Thyroid gland (tissue), 4 donors: ENCODE results near the gene ING5.

ENCODE experiments used
- CTCF ChIP-seq, 6 experiments: fragments of 200-600 bp in 3 of 6; fragments of 450-650 bp in 3 of 6; sonication (generic) in 3 of 6; IDR thresholded peaks; one replicate each; pipeline ENCODE4 v1.5.1; 2016 to 2019; ENCODE audit warnings: antibody characterized with exemption in 6 of 6, mild to moderate bottlenecking in 2 of 6, inconsistent platforms in 1 of 6, moderate library complexity in 1 of 6
- POLR2A ChIP-seq, 2 donors: fragments of 450-650 bp; IDR thresholded peaks; one replicate each; pipeline ENCODE4 v1.6.1; 2017; ENCODE audit warnings: antibody characterized with exemption in 2 of 2, mild to moderate bottlenecking in 2 of 2, moderate library complexity in 1 of 2

- no peak for TF ChIP-seq CTCF (IDR thresholded peaks at IDR 0.05)
- TF ChIP-seq POLR2A (IDR thresholded peaks at IDR 0.05) = no peak
Measured at GRCh38 chr2:241777170-241777685, 75.4 kb downstream of the ING5 start.
